H9 (cell line): ENCODE results near the gene SVOP. TPM values are rescaled to one million over a fixed set of nuclear protein-coding genes. Genes with fewer than 3 reads are reported as not detected.

Experiments
- DNase-seq: peaks from one replicate; pipeline ENCODE4 v3.0.0-alpha.2; 2017
- H2AFZ ChIP-seq: one replicate; pipeline ENCODE4 v1.6.1; 2013; ENCODE audit warnings: mild to moderate bottlenecking, low read length, control low read depth, moderate library complexity
- H2AK5ac ChIP-seq: 2 replicates; pipeline ENCODE4 v1.6.1; 2013; ENCODE audit warnings: low read length, control low read depth, mixed read lengths; ENCODE audit not compliant: insufficient read length
- H2BK120ac ChIP-seq: one replicate; pipeline ENCODE4 v1.6.1; 2013; ENCODE audit warnings: low read depth, mild to moderate bottlenecking, low read length, control low read depth, inconsistent platforms; ENCODE audit not compliant: poor library complexity, severe bottlenecking
- H2BK12ac ChIP-seq: 2 replicates; pipeline ENCODE4 v1.6.1; 2013; ENCODE audit warnings: low read length, control low read depth, mixed read lengths, low read depth; ENCODE audit not compliant: insufficient read length
- H2BK15ac ChIP-seq: 2 replicates; pipeline ENCODE4 v1.6.1; 2013; ENCODE audit warnings: low read depth, low read length, control low read depth
- H2BK20ac ChIP-seq: one replicate; pipeline ENCODE4 v1.6.1; 2013; ENCODE audit warnings: low read depth, mild to moderate bottlenecking, low read length, control low read depth, inconsistent platforms; ENCODE audit not compliant: poor library complexity, severe bottlenecking
- H2BK5ac ChIP-seq: 2 replicates; pipeline ENCODE4 v1.6.1; 2013; ENCODE audit warnings: low read length, control low read depth, mixed read lengths; ENCODE audit not compliant: insufficient read length
- H3K14ac ChIP-seq: 2 replicates; pipeline ENCODE4 v1.6.1; 2013; ENCODE audit warnings: low read length, control low read depth; ENCODE audit not compliant: insufficient read depth
- H3K18ac ChIP-seq: 2 replicates; pipeline ENCODE4 v1.6.1; 2013; ENCODE audit warnings: low read depth, mild to moderate bottlenecking, mixed read lengths, low read length, control low read depth; ENCODE audit not compliant: insufficient read length
- H3K23ac ChIP-seq: 2 replicates; pipeline ENCODE4 v1.6.1; 2013; ENCODE audit warnings: low read length, control low read depth, mixed read lengths, low read depth; ENCODE audit not compliant: insufficient read length
- H3K23me2 ChIP-seq: 2 replicates; pipeline ENCODE4 v1.6.1; 2013; ENCODE audit warnings: low read depth, mild to moderate bottlenecking, mixed read lengths, low read length, control low read depth; ENCODE audit not compliant: insufficient read length, poor library complexity, severe bottlenecking
- H3K27ac ChIP-seq: 2 replicates; pipeline ENCODE4 v1.5.1; 2013; ENCODE audit warnings: low read length, control low read depth, mixed read lengths, low read depth; ENCODE audit not compliant: insufficient read length
- H3K27me3 ChIP-seq: 2 replicates; pipeline ENCODE4 v1.6.1; 2013; ENCODE audit warnings: low read length, control low read depth, inconsistent platforms; ENCODE audit not compliant: insufficient read depth
- H3K4ac ChIP-seq: 2 replicates; pipeline ENCODE4 v1.6.1; 2013; ENCODE audit warnings: low read depth, mild to moderate bottlenecking, control low read depth, inconsistent platforms, low read length, moderate library complexity
- H3K4me1 ChIP-seq: 2 replicates; pipeline ENCODE4 v1.6.1; 2013; ENCODE audit warnings: low read length, control low read depth, inconsistent platforms; ENCODE audit not compliant: insufficient read depth
- H3K4me2 ChIP-seq: 2 replicates; pipeline ENCODE4 v1.6.1; 2013; ENCODE audit warnings: low read length, control low read depth, mixed read lengths; ENCODE audit not compliant: insufficient read length, insufficient read depth
- H3K56ac ChIP-seq: 2 replicates; pipeline ENCODE4 v1.6.1; 2013; ENCODE audit warnings: low read depth, mild to moderate bottlenecking, mixed read lengths, low read length, control low read depth; ENCODE audit not compliant: insufficient read length
- H3K79me1 ChIP-seq: 2 replicates; pipeline ENCODE4 v1.6.1; 2013; ENCODE audit warnings: low read depth, mild to moderate bottlenecking, moderate library complexity, low read length, control low read depth, inconsistent platforms; ENCODE audit not compliant: insufficient read depth, poor library complexity, severe bottlenecking
- H3K79me2 ChIP-seq: 2 replicates; pipeline ENCODE4 v1.6.1; 2013; ENCODE audit warnings: low read length, control low read depth, inconsistent platforms; ENCODE audit not compliant: insufficient read depth
- H3K9ac ChIP-seq: 2 replicates; pipeline ENCODE4 v1.6.1; 2013; ENCODE audit warnings: low read length, control low read depth, mixed read lengths; ENCODE audit not compliant: insufficient read length; ENCODE audit errors: extremely low read depth
- H3K9me3 ChIP-seq: one replicate; pipeline ENCODE4 v1.6.1; 2013; ENCODE audit warnings: low read depth, low read length, inconsistent platforms; ENCODE audit not compliant: control insufficient read depth
- H3T11ph ChIP-seq: one replicate; pipeline ENCODE4 v1.6.1; 2013; ENCODE audit warnings: mild to moderate bottlenecking, low read length, control low read depth, inconsistent platforms
- H4K20me1 ChIP-seq: one replicate; pipeline ENCODE4 v1.6.1; 2013; ENCODE audit not compliant: control insufficient read depth, insufficient read length, insufficient read depth
- H4K5ac ChIP-seq: 2 replicates; pipeline ENCODE4 v1.6.1; 2013; ENCODE audit warnings: low read depth, mild to moderate bottlenecking, mixed read lengths, low read length, control low read depth; ENCODE audit not compliant: insufficient read length
- H4K8ac ChIP-seq: replicated peaks from 2 replicates; pipeline ENCODE4 v1.6.1; 2013; ENCODE audit warnings: low read length, control low read depth, mixed read lengths, low read depth; ENCODE audit not compliant: insufficient read length
- H4K91ac ChIP-seq: 2 replicates; pipeline ENCODE4 v1.6.1; 2013; ENCODE audit warnings: low read depth, mild to moderate bottlenecking, moderate library complexity, mixed read lengths, low read length, control low read depth; ENCODE audit not compliant: insufficient read length
- H3K27ac Mint-ChIP-seq, 3 experiments: 2 replicates in 2 of 3; 3 replicates in 1 of 3; pipeline ENCODE4 v1.8.0; 2020 to 2021; ENCODE audit warnings: mixed read lengths in 3 of 3, mild to moderate bottlenecking in 1 of 3, moderate library complexity in 1 of 3
- H3K27me3 Mint-ChIP-seq: 2 replicates; pipeline ENCODE4 v1.8.0; 2021; ENCODE audit warnings: low read depth, mild to moderate bottlenecking, moderate library complexity, mixed read lengths
- H3K36me3 Mint-ChIP-seq, 3 experiments: 2 replicates in 2 of 3; 3 replicates in 1 of 3; pipeline ENCODE4 v1.8.0; 2020 to 2021; ENCODE audit warnings: low read depth in 3 of 3, mixed read lengths in 3 of 3; ENCODE audit not compliant: insufficient read depth in 1 of 3
- H3K4me1 Mint-ChIP-seq, 2 experiments: 2 replicates each; pipeline ENCODE4 v1.8.0; 2020; ENCODE audit warnings: mixed read lengths in 2 of 2
- H3K4me3 Mint-ChIP-seq, 2 experiments: 2 replicates in 1 of 2; 3 replicates in 1 of 2; pipeline ENCODE4 v1.8.0; 2020 to 2021; ENCODE audit warnings: mild to moderate bottlenecking in 2 of 2, mixed read lengths in 2 of 2, moderate library complexity in 1 of 2
- H3K9me3 Mint-ChIP-seq, 2 experiments: 2 replicates in 1 of 2; 3 replicates in 1 of 2; pipeline ENCODE4 v1.8.0; 2020; ENCODE audit warnings: mild to moderate bottlenecking in 2 of 2, mixed read lengths in 2 of 2, moderate library complexity in 1 of 2
- CTCF ChIP-seq: fragments of 200-600 bp; sonication (generic); conservative IDR thresholded peaks from 3 replicates; pipeline ENCODE4 v1.8.0; 2021; ENCODE audit warnings: antibody characterized with exemption, mild to moderate bottlenecking
- WGBS: extraction: QIAGEN DNeasy Blood & Tissue Kit; methylation state at CpG from one replicate; pipeline ENCODE4 v1.1.7; 2013; ENCODE audit warnings: missing lambda C conversion rate, low lambda C conversion rate, mixed read lengths; ENCODE audit not compliant: insufficient read length; ENCODE audit errors: extremely low coverage; 5-methylcytosine and 5-hydroxymethylcytosine counted together
- total RNA-seq: library from RNA; stranded (reverse); gene quantifications from 2 replicates; pipeline ENCODE4 v1.2.1, GENCODE V29; 2021

Gene SVOP
- total RNA-seq, 1 experiment from 2014 or later = 0.15 TPM

DNA sequence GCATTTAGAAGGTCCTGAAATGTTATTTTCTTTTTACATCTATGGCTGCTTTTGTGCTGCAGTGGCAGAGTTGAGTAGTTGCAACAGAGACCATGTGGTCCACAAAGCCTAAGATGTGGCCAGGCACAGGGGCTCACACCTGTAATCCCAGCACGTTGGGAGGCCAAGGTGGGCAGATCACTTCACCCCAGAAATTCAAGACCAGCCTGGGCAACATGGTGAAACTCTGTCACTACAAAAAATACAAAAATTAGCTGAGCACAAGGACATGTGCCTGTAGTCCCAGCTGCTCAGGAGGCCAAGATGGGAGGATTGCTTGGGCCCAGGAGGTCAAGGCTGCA is 45.0 kb upstream of the SVOP start:
- no peak overlapping the region for H3K23ac ChIP-seq
- no peaks in the 10 kb centered on the region for H4K20me1 ChIP-seq
- H3K9me3 Mint-ChIP-seq = no peaks in the 10 kb centered on the region
- H2BK5ac ChIP-seq = no peak overlapping the region
- H3K4me1 ChIP-seq = no peaks in the 10 kb centered on the region
- H3K18ac ChIP-seq = no peak overlapping the region
- no peak for TF ChIP-seq CTCF
- H3K23me2 ChIP-seq = no peaks in the 10 kb centered on the region
- H2BK20ac ChIP-seq = no peak overlapping the region
- H3K9ac ChIP-seq = no peak overlapping the region
- no peak overlapping the region for H2AK5ac ChIP-seq
- H3K27me3 Mint-ChIP-seq = no peaks in the 10 kb centered on the region
- no peak overlapping the region for H3K27ac ChIP-seq
- H3K14ac ChIP-seq = no peak overlapping the region
- no peak overlapping the region for H3K4ac ChIP-seq
- no peak overlapping the region for H2BK15ac ChIP-seq
- H3K27ac Mint-ChIP-seq = no peak overlapping the region
- H3K4me1 Mint-ChIP-seq = peaks cover 19% of the 10 kb centered on the region in 2 experiments
- no peak overlapping the region for H4K8ac ChIP-seq
- H3K79me2 ChIP-seq = no peaks in the 10 kb centered on the region
- DNase-seq = no peak
- H3K4me2 ChIP-seq = no peak overlapping the region
- H3T11ph ChIP-seq = no peak overlapping the region
- H3K56ac ChIP-seq = no peak overlapping the region
- no peak overlapping the region for H4K5ac ChIP-seq
- no peaks in the 10 kb centered on the region for H3K9me3 ChIP-seq
- no peak overlapping the region for H4K91ac ChIP-seq
- H3K79me1 ChIP-seq = no peaks in the 10 kb centered on the region
- peaks cover 0 to 14% (median 8%) of the 10 kb centered on the region in 3 experiments; a peak in 3 of 7 replicates for H3K36me3 Mint-ChIP-seq
- no peaks in the 10 kb centered on the region for H3K27me3 ChIP-seq
- H3K4me3 Mint-ChIP-seq = no peak overlapping the region
- WGBS = no CpG with 5 or more reads among the region's 1 CpG
- H2BK12ac ChIP-seq = no peak overlapping the region
- H2BK120ac ChIP-seq = no peak overlapping the region
- H2AFZ ChIP-seq = no peak overlapping the region
